GM19351 (cell line): ENCODE measurements around the gene PDE4DIP.
A peak's percentile ranks its signal among the peaks of the same experiment; 100 is the strongest.
"Not testable (repeated sequence)": the region's sequence is repeated elsewhere in the genome, so short reads cannot be mapped to it uniquely, and the experiment has no call there.

Experiments used
- ATAC-seq: cut with Tn5 transposase; IDR thresholded peaks from one replicate; pipeline ENCODE4 v1.9.1; 2021; ENCODE audit warnings: mild to moderate bottlenecking, moderate library complexity; ENCODE audit not compliant: unreplicated experiment

The PDE4DIP gene

GRCh38 chr1:148916695-148917348 lies 72.6 kb downstream of the PDE4DIP start:
- not testable (repeated sequence) for ATAC-seq

- not testable (repeated sequence) for ATAC-seq
Observed at GRCh38 chr1:148918836-148919447, 74.7 kb downstream of the PDE4DIP start.

GRCh38 chr1:148921047-148921446 lies 76.8 kb downstream of the PDE4DIP start:
- not testable (repeated sequence) for ATAC-seq

- ATAC-seq = not testable (repeated sequence)
Observed at GRCh38 chr1:148923798-148924197, 79.6 kb downstream of the PDE4DIP start.

- not testable (repeated sequence) for ATAC-seq
Observed at GRCh38 chr1:148927645-148928044, 83.4 kb downstream of the PDE4DIP start.

- not testable (repeated sequence) for ATAC-seq
Observed at GRCh38 chr1:148929253-148929652, 85.0 kb downstream of the PDE4DIP start.

- ATAC-seq = not testable (repeated sequence)
Observed at GRCh38 chr1:148935381-148936002, 91.3 kb downstream of the PDE4DIP start.

GRCh38 chr1:148942906-148943305 lies 98.7 kb downstream of the PDE4DIP start:
- ATAC-seq = not testable (repeated sequence)

GRCh38 chr1:148945130-148945529 lies 100.9 kb downstream of the PDE4DIP start:
- not testable (repeated sequence) for ATAC-seq

GRCh38 chr1:148948768-148949167 lies 104.5 kb downstream of the PDE4DIP start:
- not testable (repeated sequence) for ATAC-seq

- ATAC-seq = peak; percentile 66
Observed at GRCh38 chr1:148951336-148952227, 107.4 kb downstream of the PDE4DIP start.

- ATAC-seq = peak; percentile 64
Observed at GRCh38 chr1:148952253-148952937, 108.2 kb downstream of the PDE4DIP start.

GRCh38 chr1:148952938-148953616 lies 108.8 kb downstream of the PDE4DIP start:
- ATAC-seq = peak; percentile 3

GRCh38 chr1:148953730-148954129 lies 109.5 kb downstream of the PDE4DIP start:
- not testable (repeated sequence) for ATAC-seq

GRCh38 chr1:148958343-148958742 lies 114.1 kb downstream of the PDE4DIP start:
- ATAC-seq = not testable (repeated sequence)

GRCh38 chr1:148960212-148961000 lies 116.2 kb downstream of the PDE4DIP start:
- ATAC-seq = not testable (repeated sequence)

- ATAC-seq = not testable (repeated sequence)
Observed at GRCh38 chr1:148962127-148962857, 118.1 kb downstream of the PDE4DIP start.

GRCh38 chr1:148966084-148966483 lies 121.9 kb downstream of the PDE4DIP start:
- ATAC-seq = not testable (repeated sequence)
